ENCODE data around the gene PIGN.
"Not testable (repeated sequence)": the region's sequence is repeated elsewhere in the genome, so short reads cannot be mapped to it uniquely, and the experiment has no call there.

Gene PIGN

DNA sequence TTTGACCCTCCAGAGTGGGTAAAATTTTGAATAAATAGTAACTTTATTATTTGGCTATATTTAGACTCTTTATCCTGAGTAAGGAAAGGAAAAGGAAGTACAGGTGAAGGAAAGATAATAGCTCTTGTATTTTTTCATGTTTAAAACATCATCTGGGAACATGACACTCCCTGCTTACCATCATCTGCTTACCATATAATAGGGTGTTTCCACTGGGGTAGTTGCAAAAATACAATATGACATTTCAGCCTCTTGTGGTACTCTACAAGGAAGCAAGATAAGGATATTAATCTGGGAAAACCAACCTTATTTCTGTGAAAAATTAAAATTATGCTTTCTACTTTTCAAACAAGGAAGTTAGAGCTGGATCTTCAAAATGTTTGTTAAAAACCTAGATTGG, 10.1 kb upstream of the PIGN start:
- Mint-ChIP-seq H3K27ac (no peak overlapping the region), H3K36me3 (peaks cover 25% of the 10 kb centered on the region), H3K4me3 (no peak overlapping the region), H3K4me1 (peaks cover 57% of the 10 kb centered on the region), H3K27me3 (no peaks in the 10 kb centered on the region), H3K9me3 (no peaks in the 10 kb centered on the region)
- ATAC-seq = no peak

DNA sequence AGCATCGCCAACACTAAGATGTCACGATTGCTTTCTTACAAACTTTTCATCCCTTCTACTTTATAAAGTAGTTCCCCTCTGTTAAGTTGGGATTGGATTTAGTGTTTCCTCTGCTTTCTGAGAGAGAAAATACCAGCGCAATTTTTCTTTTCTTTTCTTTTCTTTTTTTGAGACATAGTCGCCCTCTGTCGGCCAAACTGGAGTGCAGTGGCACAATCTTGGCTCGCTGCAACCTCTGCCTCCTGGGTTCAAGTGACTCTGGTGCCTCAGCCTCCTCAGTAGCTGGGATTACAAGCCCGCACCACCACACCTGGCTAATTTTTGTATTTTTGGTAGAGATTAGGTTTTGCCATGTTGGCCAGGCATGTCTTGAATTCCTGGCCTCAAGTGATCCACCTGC, 9.2 kb upstream of the PIGN start:
- no peak for ATAC-seq
- Mint-ChIP-seq H3K4me1 (peaks cover 66% of the 10 kb centered on the region), H3K9me3 (no peaks in the 10 kb centered on the region), H3K27me3 (no peaks in the 10 kb centered on the region), H3K4me3 (no peak overlapping the region), H3K27ac (no peak overlapping the region), H3K36me3 (peaks cover 34% of the 10 kb centered on the region)

DNA sequence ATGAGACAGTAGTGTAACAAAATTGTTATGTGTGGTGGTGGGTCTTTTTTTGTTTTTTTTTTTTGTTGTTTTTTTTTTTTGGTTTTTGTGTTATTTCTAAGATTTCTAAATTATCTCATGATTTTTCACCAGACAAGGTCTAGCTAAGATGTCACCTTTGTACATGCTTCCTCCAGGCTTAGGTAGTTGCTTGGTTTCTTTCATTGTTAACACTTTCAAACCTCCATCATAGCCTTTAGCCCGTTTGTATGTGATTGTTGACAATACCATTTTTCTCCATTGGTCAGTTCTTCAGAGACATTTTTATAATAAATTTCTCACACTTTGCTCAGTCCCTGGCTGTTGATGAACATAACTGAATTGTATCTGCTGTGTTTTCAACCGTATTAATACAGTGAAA, 2.4 kb upstream of the PIGN start:
- Mint-ChIP-seq H3K4me3 (peak overlapping the region; percentile 95), H3K9me3 (no peaks in the 10 kb centered on the region), H3K36me3 (peaks cover 31% of the 10 kb centered on the region), H3K27me3 (no peaks in the 10 kb centered on the region), H3K4me1 (peaks cover 64% of the 10 kb centered on the region), H3K27ac (no peak overlapping the region)
- no peak for ATAC-seq

DNA sequence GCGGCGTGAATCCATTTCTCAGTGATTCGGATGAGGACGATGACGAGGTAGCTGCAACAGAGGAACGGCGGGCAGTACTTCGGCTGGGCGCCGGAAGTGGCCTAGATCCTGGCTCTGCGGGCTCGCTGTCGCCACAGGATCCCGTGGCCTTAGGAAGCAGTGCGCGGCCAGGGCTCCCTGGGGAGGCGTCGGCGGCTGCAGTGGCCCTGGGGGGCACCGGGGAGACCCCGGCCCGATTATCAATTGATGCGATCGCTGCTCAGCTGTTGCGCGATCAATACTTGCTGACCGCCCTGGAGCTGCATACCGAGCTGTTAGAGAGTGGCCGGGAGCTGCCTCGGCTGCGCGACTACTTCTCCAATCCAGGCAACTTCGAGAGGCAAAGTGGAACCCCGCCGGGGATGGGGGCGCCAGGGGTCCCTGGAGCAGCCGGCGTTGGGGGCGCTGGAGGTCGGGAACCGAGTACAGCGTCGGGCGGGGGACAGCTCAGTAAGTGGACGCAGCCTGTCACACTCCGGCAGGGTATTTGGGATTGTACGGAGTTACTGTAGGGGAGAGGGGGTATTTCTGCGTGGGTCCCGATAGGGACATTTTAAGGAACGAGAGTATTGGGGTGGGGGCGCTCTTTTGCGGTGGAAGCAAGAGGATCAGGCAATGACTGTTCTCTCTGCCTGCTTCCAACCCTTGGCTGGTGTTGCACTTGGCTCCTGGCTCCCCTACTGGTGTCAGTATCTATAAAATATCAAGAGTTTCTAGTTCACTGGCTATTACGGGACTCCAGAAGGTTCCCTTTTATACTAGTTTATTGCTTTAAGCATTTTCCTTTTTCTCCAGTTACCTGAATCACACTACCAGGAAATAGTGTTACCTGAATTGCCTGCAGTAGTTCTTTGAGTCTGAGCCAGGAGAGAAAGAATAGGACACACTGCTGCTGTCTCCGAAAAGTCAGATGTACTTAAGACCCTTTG, 971 bp upstream of the PIGN start:
- H3K4me1 Mint-ChIP-seq = peaks cover 58% of the 10 kb centered on the region
- H3K27me3 Mint-ChIP-seq = no peaks in the 10 kb centered on the region
- no peaks in the 10 kb centered on the region for H3K9me3 Mint-ChIP-seq
- ATAC-seq = peak; percentile 3
- H3K4me3 Mint-ChIP-seq = peak overlapping the region; percentile 95
- H3K27ac Mint-ChIP-seq = peak overlapping the region; percentile 95
- H3K36me3 Mint-ChIP-seq = peaks cover 25% of the 10 kb centered on the region

DNA sequence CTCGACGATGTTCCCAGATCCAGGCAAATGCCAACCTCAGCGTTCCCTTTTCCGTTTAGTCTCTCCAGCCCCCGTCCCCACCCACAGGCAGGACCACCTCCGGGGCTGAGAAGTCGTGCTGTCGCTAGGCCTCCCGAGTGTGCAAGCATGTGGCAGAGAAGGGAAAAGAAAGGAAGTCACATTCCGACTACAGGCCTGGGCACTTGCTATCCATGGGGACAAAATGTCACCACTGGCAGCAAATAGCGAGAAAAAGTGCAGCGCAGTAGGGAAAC, 420 bp downstream of the PIGN start:
- peak overlapping the region; percentile 95 for H3K4me3 Mint-ChIP-seq
- H3K36me3 Mint-ChIP-seq = peaks cover 11% of the 10 kb centered on the region
- H3K27ac Mint-ChIP-seq = peak overlapping the region; percentile 95
- no peaks in the 10 kb centered on the region for H3K27me3 Mint-ChIP-seq
- peaks cover 44% of the 10 kb centered on the region for H3K4me1 Mint-ChIP-seq
- peak; percentile 2 for ATAC-seq
- H3K9me3 Mint-ChIP-seq = no peaks in the 10 kb centered on the region

DNA sequence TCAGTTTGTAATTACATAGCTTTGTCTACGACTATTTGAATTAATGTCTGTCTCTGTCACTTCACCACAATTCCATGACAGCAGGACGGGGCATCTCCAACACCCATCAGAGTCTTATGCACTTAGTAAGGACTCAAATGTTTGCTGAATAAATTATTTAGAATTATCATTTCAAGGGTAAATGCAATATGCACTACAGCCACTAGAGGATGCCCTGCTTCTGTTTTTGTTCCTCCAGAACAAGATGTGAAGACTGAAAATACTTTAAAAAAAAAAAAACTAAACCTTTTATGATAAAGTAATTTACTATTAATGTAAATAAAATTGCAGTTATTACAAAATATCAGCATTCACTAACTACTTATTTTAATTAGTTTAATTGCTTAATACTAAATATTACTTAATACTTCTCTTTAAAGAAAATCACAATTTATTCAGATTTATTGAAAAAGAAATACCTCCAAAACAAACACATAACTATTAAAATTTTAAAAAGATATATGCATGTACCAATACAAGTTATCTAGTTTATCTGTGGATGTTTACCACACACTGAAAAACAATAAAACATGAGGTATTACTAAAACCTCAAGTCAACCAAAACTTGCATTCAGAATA, 3.2 kb downstream of the PIGN start:
- no peak for ATAC-seq
- no peaks in the 10 kb centered on the region for H3K27me3 Mint-ChIP-seq
- no peak overlapping the region for H3K27ac Mint-ChIP-seq
- H3K36me3 Mint-ChIP-seq = peaks cover 4% of the 10 kb centered on the region
- no peak overlapping the region for H3K4me3 Mint-ChIP-seq
- peaks cover 21% of the 10 kb centered on the region for H3K4me1 Mint-ChIP-seq
- H3K9me3 Mint-ChIP-seq = no peaks in the 10 kb centered on the region

DNA sequence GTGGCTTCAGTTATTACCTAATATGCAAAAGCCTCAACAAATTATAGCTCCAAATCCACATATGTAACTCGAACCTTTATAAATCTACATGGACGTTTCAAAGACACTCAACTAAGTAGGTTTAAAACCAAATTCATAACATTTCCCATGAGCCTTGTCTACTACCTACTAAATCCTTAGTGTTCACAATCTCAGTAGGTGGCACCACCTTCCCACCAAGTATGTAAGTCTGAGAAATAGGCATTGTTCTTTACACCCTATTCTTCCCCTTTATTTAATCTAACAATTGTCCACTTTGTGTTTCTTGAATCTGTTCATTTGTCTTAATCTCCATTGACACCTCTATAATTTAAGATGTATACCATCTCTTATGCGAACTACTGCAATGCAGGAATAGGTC, 4.6 kb downstream of the PIGN start:
- peaks cover 18% of the 10 kb centered on the region for H3K4me1 Mint-ChIP-seq

DNA sequence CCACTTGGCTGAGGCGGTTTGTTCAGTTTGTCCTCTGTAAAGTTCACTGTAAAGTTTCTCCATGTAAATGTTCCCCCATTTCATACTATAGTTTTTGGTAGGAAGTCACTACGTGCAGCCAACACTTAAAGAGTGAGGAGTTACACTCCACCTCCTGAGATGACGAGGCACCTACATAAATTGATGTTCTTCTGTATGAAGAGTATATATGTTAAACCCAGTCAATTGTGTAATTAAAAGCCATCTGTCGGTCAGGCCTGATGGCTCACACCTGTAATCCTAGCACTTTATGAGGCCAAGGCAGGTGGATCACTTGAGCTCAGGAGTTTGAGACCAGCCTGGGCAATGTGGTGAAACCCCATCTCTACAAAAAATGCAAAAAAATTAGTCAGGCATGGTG, 7.6 kb downstream of the PIGN start:
- peaks cover 28% of the 10 kb centered on the region for H3K4me1 Mint-ChIP-seq
- no peak overlapping the region for H3K27ac Mint-ChIP-seq
- H3K36me3 Mint-ChIP-seq = peaks cover 16% of the 10 kb centered on the region
- no peak overlapping the region for H3K4me3 Mint-ChIP-seq
- no peak for ATAC-seq
- H3K27me3 Mint-ChIP-seq = no peaks in the 10 kb centered on the region
- H3K9me3 Mint-ChIP-seq = no peaks in the 10 kb centered on the region

More for the DNA sequence above, 4.6 kb downstream of the PIGN start:
- H3K4me3 Mint-ChIP-seq = no peak overlapping the region
- no peaks in the 10 kb centered on the region for H3K9me3 Mint-ChIP-seq
- ATAC-seq = no peak
- peaks cover 16% of the 10 kb centered on the region for H3K36me3 Mint-ChIP-seq
- H3K27ac Mint-ChIP-seq = no peak overlapping the region
- H3K27me3 Mint-ChIP-seq = no peaks in the 10 kb centered on the region

DNA sequence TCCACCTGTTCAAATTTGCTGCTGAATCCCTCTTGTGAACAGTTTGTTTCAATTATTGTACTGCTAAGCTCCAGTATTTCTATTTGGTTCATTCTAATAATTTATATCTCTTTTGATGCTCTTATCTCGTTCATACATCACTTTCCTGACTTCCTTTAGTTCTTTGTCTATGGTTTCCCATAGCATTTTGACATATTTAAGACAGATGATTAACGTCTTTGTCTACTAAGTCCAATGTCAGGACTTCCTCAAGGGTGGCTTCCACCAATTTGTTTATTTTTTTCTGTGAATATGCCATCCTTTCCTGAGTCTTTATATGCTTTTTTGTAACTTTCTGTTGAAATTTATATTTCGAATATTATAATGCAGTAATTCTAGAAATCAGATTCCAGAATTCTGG, 9.6 kb downstream of the PIGN start:
- Mint-ChIP-seq H3K27ac (no peak overlapping the region), H3K9me3 (no peaks in the 10 kb centered on the region), H3K27me3 (no peaks in the 10 kb centered on the region), H3K36me3 (peaks cover 16% of the 10 kb centered on the region), H3K4me3 (no peak overlapping the region), H3K4me1 (peaks cover 22% of the 10 kb centered on the region)
- no peak for ATAC-seq

DNA sequence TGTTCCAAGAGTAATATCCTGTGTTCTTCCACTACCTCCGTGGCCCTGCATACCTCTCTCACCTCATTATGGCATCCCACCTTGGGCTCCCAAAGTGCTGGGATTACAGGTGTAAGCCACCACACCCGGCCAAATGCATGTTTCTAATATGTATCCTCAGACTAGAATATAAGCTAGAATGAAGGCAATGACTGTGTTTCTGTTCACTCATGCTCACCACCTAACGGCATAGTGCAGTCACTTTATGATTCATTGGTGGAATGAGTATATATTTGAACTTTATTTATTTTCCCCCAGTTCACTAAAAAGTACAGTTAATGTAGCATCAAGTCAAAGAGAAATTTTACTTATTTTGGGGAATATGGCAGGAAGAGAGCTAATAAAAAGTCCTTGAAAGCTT, 11.3 kb downstream of the PIGN start:
- Mint-ChIP-seq H3K27me3 (no peaks in the 10 kb centered on the region), H3K27ac (no peak overlapping the region), H3K36me3 (peaks cover 16% of the 10 kb centered on the region), H3K4me1 (peaks cover 22% of the 10 kb centered on the region), H3K9me3 (no peaks in the 10 kb centered on the region), H3K4me3 (no peak overlapping the region)
- ATAC-seq = no peak

DNA sequence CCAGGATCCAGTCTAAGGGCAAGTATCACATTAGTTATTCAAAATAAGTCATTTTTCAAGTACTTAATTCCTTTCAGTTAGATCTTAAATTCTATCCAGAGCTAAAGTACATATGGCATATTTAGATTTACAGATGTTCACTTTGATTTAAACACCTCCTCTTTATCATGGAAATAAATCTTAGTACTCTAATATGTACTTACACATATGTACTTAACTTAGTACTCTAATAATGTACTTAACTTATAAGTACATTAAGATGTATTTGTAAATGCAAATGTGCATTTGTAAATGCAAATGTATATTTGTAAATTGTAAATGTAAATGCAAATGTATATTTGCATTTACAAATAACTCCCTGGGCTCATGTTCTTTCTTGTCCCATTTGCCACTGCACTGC, 14.6 kb downstream of the PIGN start:
- peaks cover 6% of the 10 kb centered on the region for H3K36me3 Mint-ChIP-seq
- no peak for ATAC-seq
- H3K4me1 Mint-ChIP-seq = peaks cover 17% of the 10 kb centered on the region
- no peak overlapping the region for H3K4me3 Mint-ChIP-seq
- H3K27me3 Mint-ChIP-seq = no peaks in the 10 kb centered on the region
- H3K27ac Mint-ChIP-seq = no peak overlapping the region
- H3K9me3 Mint-ChIP-seq = no peaks in the 10 kb centered on the region

DNA sequence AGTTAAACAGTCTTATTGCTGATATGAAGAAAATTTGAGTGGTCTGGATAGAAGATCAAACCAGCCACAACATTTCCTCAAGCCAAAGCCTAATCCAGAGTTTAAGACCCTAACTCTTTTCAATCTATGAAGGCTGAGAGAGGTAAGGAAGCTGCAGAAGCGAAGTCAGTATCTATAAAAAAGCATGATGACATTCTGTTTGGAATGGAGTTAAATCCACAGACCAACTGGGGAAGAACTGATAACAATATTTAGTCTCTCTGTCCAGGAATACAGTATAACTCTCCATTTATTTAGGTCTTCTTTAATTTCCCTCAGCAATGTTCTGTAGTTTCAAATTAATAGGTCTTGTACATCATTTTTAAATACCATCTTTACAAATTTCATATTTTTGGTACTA, 16.0 kb downstream of the PIGN start:
- no peak overlapping the region for H3K4me3 Mint-ChIP-seq
- no peaks in the 10 kb centered on the region for H3K27me3 Mint-ChIP-seq
- H3K36me3 Mint-ChIP-seq = peaks cover 18% of the 10 kb centered on the region
- H3K4me1 Mint-ChIP-seq = peaks cover 15% of the 10 kb centered on the region
- no peak overlapping the region for H3K27ac Mint-ChIP-seq
- peaks cover 5% of the 10 kb centered on the region for H3K9me3 Mint-ChIP-seq
- no peak for ATAC-seq

DNA sequence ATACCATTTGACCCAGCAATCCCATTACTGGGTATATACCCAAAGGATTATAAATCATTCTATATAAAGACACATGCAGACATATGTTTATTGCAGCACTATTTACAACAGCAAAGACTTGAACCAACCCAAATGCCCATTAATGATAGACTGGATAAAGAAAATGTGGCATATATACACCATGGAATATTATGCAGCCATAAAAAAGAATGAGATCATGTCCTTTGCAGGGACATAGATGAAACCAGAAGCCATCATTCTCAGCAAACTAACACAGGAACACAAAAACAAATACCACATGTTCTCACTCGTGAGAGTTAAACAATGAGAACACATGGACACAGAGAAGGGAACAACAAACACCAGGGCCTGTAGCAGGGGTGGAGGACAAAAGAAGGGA, 20.3 kb downstream of the PIGN start:
- not testable (repeated sequence) for H3K27ac Mint-ChIP-seq, ATAC-seq, H3K4me3 Mint-ChIP-seq, H3K27me3 Mint-ChIP-seq
- H3K4me1 Mint-ChIP-seq = peaks cover 21% of the 10 kb centered on the region
- peaks cover 12% of the 10 kb centered on the region for H3K9me3 Mint-ChIP-seq
- H3K36me3 Mint-ChIP-seq = peaks cover 40% of the 10 kb centered on the region

DNA sequence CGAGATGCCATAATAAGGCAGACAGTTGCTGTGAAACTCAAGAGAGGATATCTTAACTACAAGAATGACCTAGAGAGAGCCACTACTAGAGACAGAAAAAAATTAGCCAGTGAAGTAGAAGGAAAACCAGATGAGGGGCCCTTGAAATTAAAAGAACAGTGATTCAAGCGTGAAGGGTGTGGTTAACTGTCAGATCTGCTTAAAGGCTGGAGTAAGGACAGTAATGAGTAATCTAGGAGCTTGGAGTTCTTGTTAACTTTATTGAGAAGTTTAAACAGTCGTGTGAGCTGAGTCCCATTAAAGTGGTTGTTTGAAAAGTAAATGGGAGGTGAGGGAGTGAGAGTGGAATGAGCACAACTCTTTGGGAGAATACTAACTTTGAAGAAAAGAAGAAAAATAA, 21.3 kb downstream of the PIGN start:
- ATAC-seq = no peak
- Mint-ChIP-seq H3K27me3 (no peaks in the 10 kb centered on the region), H3K4me1 (peaks cover 21% of the 10 kb centered on the region), H3K27ac (no peak overlapping the region), H3K36me3 (peaks cover 46% of the 10 kb centered on the region), H3K4me3 (no peak overlapping the region), H3K9me3 (peaks cover 12% of the 10 kb centered on the region)

DNA sequence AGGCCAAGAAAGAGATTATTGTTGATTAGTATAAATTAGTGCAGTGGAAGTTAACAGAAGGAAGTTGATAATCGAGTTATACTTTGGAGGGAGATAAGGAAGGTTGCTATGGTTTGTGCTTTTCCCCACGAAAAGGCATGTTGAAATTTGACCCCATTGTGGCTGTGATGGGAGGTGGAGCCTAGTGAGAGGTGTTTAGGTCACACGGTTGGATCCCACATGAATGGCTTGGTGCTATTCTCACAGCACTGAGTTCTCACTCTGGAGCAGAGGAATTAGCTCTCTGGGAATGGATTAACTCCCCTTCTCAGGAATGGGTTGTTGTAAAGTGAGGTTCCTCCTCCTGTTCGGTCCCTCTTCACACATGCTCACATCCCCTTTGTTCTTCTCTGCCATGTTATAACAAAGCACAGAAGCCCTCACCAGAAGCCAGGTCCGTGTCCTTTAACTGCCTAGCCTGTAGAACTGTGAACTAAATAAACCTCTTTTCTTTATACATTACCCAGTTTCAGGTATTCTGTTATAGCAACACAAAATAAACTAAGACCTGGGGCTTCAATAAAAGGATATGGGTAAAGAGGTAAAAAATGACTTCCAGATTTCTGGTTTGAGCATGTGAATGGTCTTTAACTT, 21.9 kb downstream of the PIGN start:
- Mint-ChIP-seq H3K4me1 (peaks cover 21% of the 10 kb centered on the region), H3K9me3 (peaks cover 12% of the 10 kb centered on the region), H3K27me3 (no peaks in the 10 kb centered on the region), H3K36me3 (peaks cover 46% of the 10 kb centered on the region), H3K4me3 (no peak overlapping the region), H3K27ac (no peak overlapping the region)
- no peak for ATAC-seq

DNA sequence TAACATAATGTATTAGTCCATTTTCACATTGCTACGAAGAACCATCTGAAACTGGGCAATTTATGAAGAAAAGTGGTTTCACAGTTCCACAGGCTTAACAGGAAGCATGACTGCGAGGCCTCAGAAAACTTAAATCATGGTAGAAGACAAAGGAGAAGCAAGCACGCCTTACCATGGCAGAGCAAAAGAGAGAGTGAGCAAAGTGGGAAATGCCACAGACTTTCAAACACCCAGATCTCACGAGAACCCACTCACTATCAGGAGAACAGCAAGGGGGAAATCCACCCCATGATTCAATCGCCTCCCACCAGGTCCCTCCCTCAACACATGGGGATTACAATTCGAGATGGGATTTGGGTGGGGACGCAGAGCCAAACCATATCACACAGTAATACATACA, 22.5 kb downstream of the PIGN start:
- Mint-ChIP-seq H3K4me1 (peaks cover 21% of the 10 kb centered on the region), H3K27me3 (no peaks in the 10 kb centered on the region), H3K4me3 (no peak overlapping the region), H3K9me3 (peaks cover 12% of the 10 kb centered on the region), H3K36me3 (peaks cover 53% of the 10 kb centered on the region), H3K27ac (no peak overlapping the region)
- no peak for ATAC-seq

Data from stimulated activated memory B cell treated with anti-CD40 and anti-IgM and Interleukin-4, amounts not matched to agents 10 μg/mL and 1 μg/mL and 100 μg/mL, for 72 hours (primary cell).